GM21360 (cell line): ENCODE results near the gene CLEC4M.
"Not testable (repeated sequence)": the region's sequence is repeated elsewhere in the genome, so short reads cannot be mapped to it uniquely, and the experiment has no call there.

Experiments
- ATAC-seq: cut with Tn5 transposase; IDR thresholded peaks from one replicate; pipeline ENCODE4 v1.9.1; 2021; ENCODE audit warnings: mild to moderate bottlenecking, moderate library complexity; ENCODE audit not compliant: unreplicated experiment

Gene CLEC4M

DNA sequence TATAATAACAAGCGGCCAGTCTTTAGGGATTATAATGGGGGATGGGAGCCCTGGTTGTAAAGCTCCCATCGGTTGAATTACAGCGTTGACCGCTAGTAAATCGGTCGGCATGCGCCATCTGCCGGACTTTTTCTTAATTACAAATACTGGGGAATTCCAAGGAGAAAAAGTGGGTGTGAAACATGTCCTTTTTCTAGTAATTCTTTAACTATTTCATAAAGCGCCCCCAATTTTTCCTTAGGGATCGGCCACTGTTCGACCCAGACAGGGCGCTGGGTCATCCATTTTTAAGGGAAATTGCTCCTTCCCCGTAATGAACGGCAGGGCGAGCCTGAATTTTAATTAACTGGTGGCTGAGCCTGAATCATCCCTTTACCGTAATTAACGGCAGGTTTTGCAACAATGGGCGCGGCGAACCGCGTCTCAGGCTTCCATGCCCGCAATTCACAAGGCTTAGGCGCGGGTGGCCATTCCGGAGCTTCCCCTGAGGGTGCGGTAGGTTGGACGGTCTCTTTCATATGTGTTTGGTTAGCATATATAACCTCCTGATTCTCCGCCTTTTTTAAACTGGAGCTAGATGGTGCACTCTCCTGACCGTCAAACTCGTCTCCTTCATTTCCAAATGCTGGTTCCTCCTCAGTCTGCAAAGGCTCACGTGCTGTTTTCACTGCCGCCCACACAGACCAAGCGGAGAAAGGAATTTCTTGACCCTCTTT is 36.8 kb downstream of the CLEC4M start:
- no peak for ATAC-seq

DNA sequence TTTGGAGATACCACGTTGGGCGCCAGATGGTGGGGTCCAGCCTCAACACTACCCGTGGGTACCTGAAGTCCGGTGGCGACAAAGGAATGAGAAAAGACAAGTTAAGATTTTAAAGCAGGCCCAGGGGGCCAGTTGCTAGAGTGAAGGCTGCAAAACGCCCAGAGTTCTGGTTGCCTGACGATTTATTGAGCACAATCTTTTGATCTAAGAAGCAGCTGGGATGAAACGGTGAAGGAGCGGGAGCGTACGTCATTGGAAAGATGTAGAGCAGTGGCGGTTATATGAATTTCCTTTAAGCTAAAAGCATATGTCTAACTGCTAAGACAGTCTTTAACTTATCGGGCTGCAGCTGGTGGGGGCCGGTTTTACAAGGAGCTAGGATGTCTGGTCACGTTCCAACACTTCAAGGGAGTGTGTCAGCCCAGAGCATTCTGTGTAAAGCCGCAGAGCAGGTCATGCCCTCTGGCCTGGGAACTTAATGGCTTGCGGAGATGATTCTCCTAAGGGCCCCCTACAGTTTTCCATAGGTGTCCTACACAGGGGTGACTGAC is 38.1 kb downstream of the CLEC4M start:
- ATAC-seq, result no peak

DNA sequence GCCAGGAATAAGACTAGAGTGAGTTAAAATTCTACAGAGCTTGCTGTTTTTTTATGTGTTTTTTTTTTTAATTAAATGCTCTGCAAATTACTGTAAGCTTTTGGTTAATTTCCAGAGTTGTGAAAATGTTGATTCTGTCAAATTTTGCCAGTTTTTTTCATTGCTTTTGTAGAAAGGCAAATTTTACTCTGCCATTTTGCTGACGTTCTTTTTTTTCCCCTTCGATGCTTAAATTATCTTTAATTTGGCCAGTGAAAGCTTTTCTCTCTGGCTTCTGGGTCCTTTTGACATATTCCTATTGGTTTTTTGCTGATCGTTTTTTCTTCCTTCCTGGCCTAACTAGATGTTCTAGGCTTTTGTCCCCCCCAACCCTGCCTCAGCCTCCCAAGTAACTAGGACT is 43.2 kb downstream of the CLEC4M start:
- ATAC-seq, result no peak

DNA sequence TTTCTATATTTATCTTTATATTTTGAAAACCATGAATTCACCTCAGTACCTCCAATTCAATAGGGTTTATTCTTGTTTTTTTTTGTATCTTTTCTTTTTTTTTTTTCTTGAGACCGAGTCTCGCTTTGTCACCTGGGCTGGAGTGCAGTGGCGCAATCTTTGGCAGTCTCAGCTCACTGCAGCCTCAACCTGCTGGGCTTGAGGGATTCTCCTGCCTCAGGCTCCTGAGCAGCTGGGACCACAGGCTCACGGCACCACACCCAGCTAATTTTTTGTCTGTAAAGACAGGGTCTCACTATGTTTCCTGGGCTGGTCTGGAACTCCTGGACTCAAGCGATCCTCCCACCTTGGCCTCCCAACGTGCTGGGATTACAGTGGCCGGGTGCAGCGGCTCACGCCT is 43.8 kb downstream of the CLEC4M start:
- ATAC-seq, result no peak

DNA sequence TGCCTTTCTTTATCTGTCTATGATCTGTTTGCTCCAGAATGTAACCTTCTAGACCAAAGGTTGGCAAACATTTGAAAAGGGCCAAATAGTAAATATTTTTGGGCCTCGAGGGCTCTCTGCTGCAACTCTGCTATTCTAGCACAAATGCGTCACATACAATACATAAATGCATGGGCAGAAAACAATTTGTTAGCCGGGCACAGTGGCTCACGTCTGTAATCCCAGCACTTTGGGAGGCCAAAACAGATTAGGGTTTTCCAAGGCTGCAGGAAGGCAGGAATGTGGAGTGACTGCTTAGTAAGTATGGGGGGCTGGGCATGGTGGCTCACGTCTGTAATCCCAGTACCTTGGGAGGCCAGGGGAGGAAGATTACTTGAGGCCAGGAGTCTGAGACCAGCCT is 45.1 kb downstream of the CLEC4M start:
- ATAC-seq, result no peak

DNA sequence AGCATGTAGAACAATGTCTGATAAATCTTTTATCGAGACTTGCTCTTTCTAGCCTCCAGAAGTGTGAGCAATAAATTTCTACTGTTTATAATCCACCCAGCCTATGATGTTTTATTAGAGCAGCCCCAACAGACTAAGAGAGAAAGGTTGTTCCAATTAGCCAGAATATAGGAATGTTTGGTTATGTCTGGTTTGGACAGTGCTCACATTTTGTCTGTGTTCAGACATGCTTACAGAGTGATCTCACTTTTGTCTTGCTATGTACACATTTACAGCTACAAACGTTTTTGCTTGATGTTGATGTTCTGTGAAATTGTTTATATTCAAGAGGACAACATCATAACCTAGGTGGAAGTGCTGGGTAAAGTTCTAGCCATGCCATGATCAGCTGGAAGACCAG is 48.9 kb downstream of the CLEC4M start:
- ATAC-seq, result no peak

DNA sequence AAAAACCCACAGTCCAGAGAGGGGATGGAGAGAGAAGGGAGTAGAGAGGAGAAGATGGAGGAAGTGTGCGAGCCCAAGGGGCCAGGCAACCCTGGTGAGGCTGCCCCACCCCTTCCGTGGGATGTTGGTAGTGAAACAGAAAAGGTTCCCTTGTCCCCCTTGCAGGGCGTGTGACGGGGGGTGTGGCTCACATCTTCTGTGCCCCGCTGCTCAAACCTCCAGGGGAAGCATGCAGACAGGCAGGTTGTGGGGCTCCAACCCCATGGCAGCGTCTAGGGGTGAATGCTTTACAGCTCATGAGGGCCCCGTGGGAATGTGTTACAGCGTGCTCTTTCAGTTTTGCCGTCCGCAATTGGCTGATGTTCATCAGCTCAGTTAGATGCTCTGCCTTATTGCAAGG is 52.3 kb downstream of the CLEC4M start:
- no peak for ATAC-seq

DNA sequence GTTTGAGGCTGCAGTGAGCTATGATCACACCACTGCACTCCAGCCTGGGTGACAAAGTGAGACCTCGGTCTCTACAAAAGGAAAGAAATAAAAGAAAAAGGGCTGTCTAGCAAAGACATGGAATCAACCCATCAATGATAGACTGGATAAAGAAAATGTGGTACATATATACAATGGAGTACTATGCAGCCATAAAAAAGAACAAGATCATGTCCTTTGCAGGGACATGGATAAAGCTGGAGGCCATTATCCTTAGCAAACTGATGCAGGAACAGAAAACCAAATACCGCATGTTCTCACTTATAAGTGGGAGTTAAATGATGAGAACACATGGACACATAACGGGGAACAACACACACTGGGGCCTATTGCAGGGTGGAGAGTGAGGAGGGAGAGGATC is 53.0 kb downstream of the CLEC4M start:
- not testable (repeated sequence) for ATAC-seq

DNA sequence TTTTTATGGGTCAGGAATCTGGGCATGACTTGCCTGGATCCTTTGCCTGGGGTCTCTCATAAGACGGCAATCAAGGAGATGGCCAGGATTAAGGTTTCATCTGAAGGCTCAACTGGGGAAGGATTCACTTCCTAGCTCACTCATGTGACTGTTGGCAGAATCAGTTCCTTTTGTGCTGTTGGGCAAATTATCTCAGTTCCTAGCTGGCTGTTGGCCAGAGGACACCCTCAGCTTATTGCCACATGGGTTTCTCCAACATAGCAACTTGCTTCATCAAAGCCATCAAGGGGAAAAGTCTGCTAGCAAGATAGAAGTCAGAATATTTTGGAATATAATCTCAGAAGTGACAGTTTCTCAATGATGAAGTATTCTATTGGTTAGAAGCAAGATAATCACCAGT is 54.8 kb downstream of the CLEC4M start:
- ATAC-seq, result no peak

DNA sequence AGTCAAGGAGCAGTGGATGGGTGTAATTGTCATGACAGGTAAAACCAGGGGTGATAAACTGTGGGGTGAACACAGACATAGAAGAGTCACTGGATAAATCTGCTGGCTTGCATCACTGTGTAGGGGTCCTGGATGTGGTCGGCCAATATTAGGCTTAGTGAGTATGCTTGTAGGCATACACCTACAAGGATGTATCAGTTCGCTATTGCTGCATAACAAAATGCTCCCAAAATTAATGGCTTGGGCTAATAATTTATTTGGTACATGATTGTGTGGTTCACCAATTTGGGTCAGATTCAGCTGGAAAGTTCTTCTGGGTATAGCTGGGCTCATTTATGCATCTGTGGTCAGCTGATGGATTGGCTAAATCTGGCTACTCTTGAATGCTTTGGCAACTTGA is 55.8 kb downstream of the CLEC4M start:
- no peak for ATAC-seq
